T-helper 17 cell (primary cell): ENCODE data around the gene BRINP1. TPM values are rescaled to one million over a fixed set of nuclear protein-coding genes. Genes with fewer than 3 reads are reported as not detected.

ENCODE experiments used
- ATAC-seq: fragments of 150-1000 bp; cut with Tn5 transposase; 2 replicates; pipeline ENCODE4 v1.10.0; 2021; ENCODE audit warnings: mild to moderate bottlenecking, moderate library complexity
- DNase-seq, 3 donors: peaks; one replicate each; pipeline versions ENCODE4 v3.0.0 to v3.0.0-alpha.2; 2020 to 2021
- H3K9me3 ChIP-seq: one replicate; pipeline ENCODE4 v1.7.0; 2013; ENCODE audit warnings: low read length, mild to moderate bottlenecking; ENCODE audit not compliant: control insufficient read depth, poor library complexity, severe bottlenecking
- H3K27ac Mint-ChIP-seq: one replicate; pipeline ENCODE4 v1.8.0; 2022; ENCODE audit warnings: mild to moderate bottlenecking, moderate library complexity, mixed read lengths
- H3K27me3 Mint-ChIP-seq: one replicate; pipeline ENCODE4 v1.8.0; 2022; ENCODE audit warnings: mixed read lengths
- H3K36me3 Mint-ChIP-seq: one replicate; pipeline ENCODE4 v1.8.0; 2022; ENCODE audit warnings: low read depth, mixed read lengths
- H3K4me1 Mint-ChIP-seq: one replicate; pipeline ENCODE4 v1.8.0; 2022; ENCODE audit warnings: mild to moderate bottlenecking, mixed read lengths
- H3K4me3 Mint-ChIP-seq: one replicate; pipeline ENCODE4 v1.8.0; 2022; ENCODE audit warnings: mild to moderate bottlenecking, moderate library complexity, mixed read lengths
- total RNA-seq, 4 donors: library from RNA in 2 of 4; stranded (reverse) in 2 of 4; gene quantifications; one replicate each; pipeline ENCODE4 v1.2.3 and lab custom pipeline; 2022 to 2026

The BRINP1 gene
- total RNA-seq, 2 donors from 2014 or later = not detected

- Mint-ChIP-seq H3K4me1 (no peaks in the 10 kb centered on the region), H3K36me3 (no peaks in the 10 kb centered on the region), H3K27ac (no peak overlapping the region), H3K4me3 (no peak overlapping the region), H3K27me3 (no peaks in the 10 kb centered on the region)
- H3K9me3 ChIP-seq = no peaks in the 10 kb centered on the region
- no peak for DNase-seq
- ATAC-seq = no peak
These were observed 36.7 kb downstream of the BRINP1 start for GRCh38 chr9:119332522-119332921.

- no peaks in the 10 kb centered on the region for H3K4me1 Mint-ChIP-seq
These were observed 47.1 kb downstream of the BRINP1 start for GRCh38 chr9:119322184-119322583.

DNA sequence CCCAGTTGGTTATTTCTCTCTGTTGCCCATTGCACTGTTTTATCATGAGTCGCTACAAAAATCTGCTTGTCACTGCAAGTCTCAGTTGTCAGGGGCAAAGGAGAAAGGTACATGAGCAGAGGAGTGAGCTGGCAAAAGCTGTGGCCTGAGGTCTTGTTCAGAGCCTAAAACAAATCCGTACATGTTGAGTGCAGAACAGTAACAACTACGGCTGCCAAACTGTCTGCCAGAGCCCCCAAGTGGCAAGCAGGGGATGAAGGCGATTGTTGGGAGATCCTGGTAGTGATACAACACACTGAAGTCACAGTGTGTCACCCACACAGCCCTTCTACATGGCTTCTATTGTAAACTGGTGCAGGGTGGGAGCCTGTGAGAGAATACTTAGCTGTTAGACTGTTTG lies 50.9 kb downstream of the BRINP1 start:
- no peaks in the 10 kb centered on the region for H3K36me3 Mint-ChIP-seq
- DNase-seq (no peak), ATAC-seq (no peak)
- no peak overlapping the region for H3K4me3 Mint-ChIP-seq
- no peaks in the 10 kb centered on the region for H3K4me1 Mint-ChIP-seq
- H3K9me3 ChIP-seq = no peaks in the 10 kb centered on the region
- no peaks in the 10 kb centered on the region for H3K27me3 Mint-ChIP-seq
- H3K27ac Mint-ChIP-seq = no peak overlapping the region

More at GRCh38 chr9:119322184-119322583, 47.1 kb downstream of the BRINP1 start:
- H3K27ac Mint-ChIP-seq = no peak overlapping the region
- ATAC-seq (no peak), DNase-seq (no peak)
- no peaks in the 10 kb centered on the region for H3K27me3 Mint-ChIP-seq
- H3K9me3 ChIP-seq = no peaks in the 10 kb centered on the region
- H3K4me3 Mint-ChIP-seq = no peak overlapping the region
- H3K36me3 Mint-ChIP-seq = no peaks in the 10 kb centered on the region

DNA sequence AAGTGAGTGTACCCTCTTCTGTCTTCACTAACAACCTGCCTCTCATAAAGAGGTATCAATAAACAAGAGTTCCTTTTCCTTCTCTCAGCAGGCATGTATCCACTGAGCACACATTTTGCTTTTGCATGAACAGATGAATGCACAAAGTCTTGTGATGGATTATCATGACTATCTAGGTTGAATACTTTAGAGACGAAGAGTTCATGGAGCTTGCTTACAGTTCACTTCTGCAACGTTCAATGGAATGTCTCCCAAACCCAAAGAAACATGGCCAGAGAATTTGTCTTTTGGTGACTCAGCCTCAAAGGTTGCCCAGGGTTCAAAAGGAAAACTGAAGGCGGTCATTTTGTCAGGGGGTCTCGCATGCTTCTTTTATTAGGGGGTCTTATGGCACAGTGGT lies 55.4 kb downstream of the BRINP1 start:
- Mint-ChIP-seq H3K36me3 (no peaks in the 10 kb centered on the region), H3K4me1 (no peaks in the 10 kb centered on the region), H3K4me3 (no peak overlapping the region), H3K27me3 (no peaks in the 10 kb centered on the region), H3K27ac (no peak overlapping the region)
- no peak for DNase-seq
- no peaks in the 10 kb centered on the region for H3K9me3 ChIP-seq
- ATAC-seq = no peak

DNA sequence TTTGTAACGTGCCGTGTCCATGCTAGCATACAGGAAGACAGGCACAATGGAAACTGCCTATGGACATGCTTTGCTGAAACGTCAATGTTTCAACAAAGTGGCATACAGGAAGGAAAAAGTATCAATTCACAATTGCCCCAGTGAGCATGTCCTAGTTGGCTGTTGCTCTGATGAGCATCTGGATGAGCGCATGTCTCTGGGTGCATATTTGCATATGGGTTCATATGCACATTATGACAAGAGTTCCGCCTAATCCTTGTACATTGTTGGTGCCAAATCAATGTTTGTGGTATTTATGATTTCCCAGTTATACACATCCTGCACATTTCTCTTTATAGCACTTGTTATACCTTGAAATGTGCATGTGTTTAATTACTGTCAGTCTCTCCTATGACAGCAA lies 58.5 kb downstream of the BRINP1 start:
- ATAC-seq (no peak), DNase-seq (no peak)
- no peaks in the 10 kb centered on the region for H3K4me1 Mint-ChIP-seq
- no peaks in the 10 kb centered on the region for H3K27me3 Mint-ChIP-seq
- H3K27ac Mint-ChIP-seq = no peak overlapping the region
- H3K9me3 ChIP-seq = no peaks in the 10 kb centered on the region
- H3K4me3 Mint-ChIP-seq = no peak overlapping the region
- H3K36me3 Mint-ChIP-seq = no peaks in the 10 kb centered on the region

DNA sequence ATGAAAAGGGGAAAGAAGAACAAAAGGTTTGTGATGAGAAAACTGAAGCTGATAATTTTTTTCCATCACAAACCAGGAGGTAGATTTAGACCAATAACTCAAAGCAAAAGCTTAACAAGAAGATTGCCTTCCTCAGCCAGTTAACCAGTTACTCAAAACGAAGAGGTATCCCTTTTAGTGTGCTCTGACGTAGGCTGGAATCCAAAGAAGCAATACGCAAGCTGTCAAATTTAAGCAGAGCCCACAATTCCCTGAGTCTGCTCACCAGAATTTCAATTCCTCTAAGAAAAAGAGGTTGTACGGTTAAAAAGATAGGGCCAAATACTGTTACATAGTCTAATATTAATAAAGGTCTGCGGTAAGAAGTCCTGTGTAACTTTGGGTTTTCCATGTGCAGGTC lies 61.8 kb downstream of the BRINP1 start:
- no peaks in the 10 kb centered on the region for H3K4me1 Mint-ChIP-seq
- ATAC-seq = no peak
- H3K4me3 Mint-ChIP-seq = no peak overlapping the region
- no peak overlapping the region for H3K27ac Mint-ChIP-seq
- H3K27me3 Mint-ChIP-seq = no peaks in the 10 kb centered on the region
- DNase-seq = no peak
- no peaks in the 10 kb centered on the region for H3K9me3 ChIP-seq
- no peaks in the 10 kb centered on the region for H3K36me3 Mint-ChIP-seq

GRCh38 chr9:119304555-119304954 lies 64.7 kb downstream of the BRINP1 start:
- Mint-ChIP-seq H3K4me3 (no peak overlapping the region), H3K4me1 (no peaks in the 10 kb centered on the region), H3K36me3 (no peaks in the 10 kb centered on the region)

DNA sequence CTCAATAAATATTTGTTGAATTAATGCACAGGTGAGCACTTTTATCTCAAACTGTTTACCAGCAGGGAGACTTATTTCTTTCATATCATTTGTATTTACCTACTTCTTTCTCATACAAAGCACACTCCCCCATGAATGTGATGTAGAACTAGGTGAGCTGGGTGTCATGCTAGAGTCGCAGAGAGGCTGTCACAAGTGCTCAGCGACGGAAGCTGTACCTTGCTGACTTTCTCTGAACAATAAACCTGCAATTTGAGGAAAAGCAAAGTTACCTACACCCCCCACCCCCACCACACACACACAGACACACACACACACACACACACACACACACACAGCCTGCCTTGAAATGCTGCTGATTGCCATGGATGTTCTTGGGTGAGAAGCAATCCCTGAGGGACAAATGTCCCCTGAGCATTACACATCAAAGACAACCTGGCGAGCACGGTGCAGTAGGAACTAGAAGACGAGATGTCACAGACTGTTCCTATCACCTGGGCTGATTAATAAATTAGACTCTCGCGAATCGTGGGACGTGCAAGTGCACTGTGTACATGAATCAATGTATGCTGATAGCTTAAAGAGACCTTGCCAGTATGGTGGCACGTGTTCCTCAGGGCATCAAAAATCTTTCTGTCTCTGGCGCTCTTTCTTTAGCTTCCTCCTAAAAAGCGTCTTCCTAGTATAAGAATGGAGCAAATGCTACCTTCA lies 66.1 kb downstream of the BRINP1 start:
- ATAC-seq (no peak), DNase-seq (no peak)
- Mint-ChIP-seq H3K4me3 (no peak overlapping the region), H3K27ac (no peak overlapping the region), H3K27me3 (no peaks in the 10 kb centered on the region), H3K36me3 (no peaks in the 10 kb centered on the region), H3K4me1 (no peaks in the 10 kb centered on the region)
- no peaks in the 10 kb centered on the region for H3K9me3 ChIP-seq

More at GRCh38 chr9:119304555-119304954, 64.7 kb downstream of the BRINP1 start:
- no peak for DNase-seq
- Mint-ChIP-seq H3K27ac (no peak overlapping the region), H3K27me3 (no peaks in the 10 kb centered on the region)
- no peak for ATAC-seq
- H3K9me3 ChIP-seq = no peaks in the 10 kb centered on the region

- Mint-ChIP-seq H3K27ac (no peak overlapping the region), H3K36me3 (no peaks in the 10 kb centered on the region), H3K27me3 (no peaks in the 10 kb centered on the region), H3K4me1 (no peaks in the 10 kb centered on the region), H3K4me3 (no peak overlapping the region)
- no peak for ATAC-seq
- H3K9me3 ChIP-seq = no peaks in the 10 kb centered on the region
- DNase-seq = no peak
These were observed 71.0 kb downstream of the BRINP1 start for GRCh38 chr9:119298076-119298853.

- no peak overlapping the region for H3K4me3 Mint-ChIP-seq
- no peak for ATAC-seq
- H3K9me3 ChIP-seq = no peaks in the 10 kb centered on the region
- no peaks in the 10 kb centered on the region for H3K27me3 Mint-ChIP-seq
- no peaks in the 10 kb centered on the region for H3K4me1 Mint-ChIP-seq
- no peak for DNase-seq
- H3K36me3 Mint-ChIP-seq = no peaks in the 10 kb centered on the region
- H3K27ac Mint-ChIP-seq = no peak overlapping the region
These were observed 77.7 kb downstream of the BRINP1 start for GRCh38 chr9:119291554-119291953.

DNA sequence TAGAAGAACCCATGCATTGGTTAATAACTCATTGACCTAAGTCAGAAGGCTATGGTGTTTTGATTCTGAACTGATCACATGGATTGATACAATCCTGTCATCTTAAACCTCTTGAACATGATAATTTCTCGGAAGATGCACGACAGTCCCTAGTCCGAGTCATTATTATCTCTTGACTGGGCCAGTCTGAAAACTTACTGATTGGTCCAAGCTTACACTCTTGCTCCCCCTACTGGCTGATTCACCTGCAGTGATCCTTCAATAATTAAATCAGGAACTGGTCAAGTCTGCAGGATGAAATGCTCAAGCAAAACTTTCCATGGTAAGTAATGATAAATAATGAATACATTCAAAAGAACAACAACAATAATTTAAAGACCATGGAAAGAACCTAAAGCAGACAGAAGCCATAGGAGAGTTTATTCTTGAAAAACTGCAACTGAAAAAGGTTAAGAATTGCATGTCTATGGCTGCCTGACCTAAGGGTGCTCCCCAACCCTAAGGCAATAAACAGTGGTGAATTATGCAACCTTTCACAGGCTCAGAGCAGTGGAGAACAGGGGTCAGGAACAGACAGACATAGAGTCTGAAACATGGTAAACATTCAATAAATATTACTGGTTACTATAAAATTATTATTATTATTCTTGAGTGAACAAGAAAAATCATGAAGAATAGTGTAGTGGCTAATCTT lies 79.3 kb downstream of the BRINP1 start:
- no peaks in the 10 kb centered on the region for H3K9me3 ChIP-seq
- DNase-seq = no peak
- no peaks in the 10 kb centered on the region for H3K4me1 Mint-ChIP-seq
- H3K27ac Mint-ChIP-seq = no peak overlapping the region
- no peak overlapping the region for H3K4me3 Mint-ChIP-seq
- no peak for ATAC-seq
- H3K27me3 Mint-ChIP-seq = no peaks in the 10 kb centered on the region
- H3K36me3 Mint-ChIP-seq = no peaks in the 10 kb centered on the region

DNA sequence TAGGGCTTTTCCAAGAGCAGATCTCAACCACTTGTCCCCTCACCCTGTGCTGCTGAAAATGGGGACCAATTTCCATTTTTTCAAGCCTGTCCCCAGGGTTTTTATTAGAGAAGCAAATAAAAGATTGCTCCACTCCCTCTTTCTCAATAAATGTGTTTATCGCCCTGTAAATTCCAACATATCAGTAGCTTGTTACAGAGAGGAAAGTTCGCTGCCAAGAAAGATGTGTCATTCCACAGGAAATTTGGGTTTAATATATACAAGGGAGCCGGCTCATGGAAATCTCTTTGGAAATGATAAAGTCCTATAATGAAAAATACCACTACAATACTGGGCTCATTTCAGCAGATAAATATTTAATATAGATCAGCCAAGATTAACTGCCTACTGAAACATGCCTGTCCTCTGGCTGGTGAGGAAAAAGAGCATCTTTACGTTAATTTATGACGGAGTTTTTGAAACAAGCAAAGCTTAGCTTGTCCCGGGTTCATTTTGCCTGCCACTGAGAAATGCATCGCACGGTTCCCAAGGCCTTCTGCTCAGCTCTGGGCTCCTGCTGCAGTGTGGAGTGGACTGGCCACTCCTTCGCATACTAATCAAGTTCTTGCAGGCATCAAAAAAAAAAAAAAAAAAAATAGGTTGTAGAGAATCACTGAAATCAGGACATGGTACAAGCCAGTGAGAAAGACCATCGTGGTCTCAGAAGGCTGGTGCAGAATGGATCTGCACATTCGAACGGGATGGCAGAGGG lies 84.5 kb downstream of the BRINP1 start:
- no peaks in the 10 kb centered on the region for H3K9me3 ChIP-seq
- H3K4me1 Mint-ChIP-seq = no peaks in the 10 kb centered on the region
- ATAC-seq (no peak), DNase-seq (no peak)
- no peaks in the 10 kb centered on the region for H3K36me3 Mint-ChIP-seq
- H3K4me3 Mint-ChIP-seq = no peak overlapping the region
- no peak overlapping the region for H3K27ac Mint-ChIP-seq
- H3K27me3 Mint-ChIP-seq = peaks cover 6% of the 10 kb centered on the region

DNA sequence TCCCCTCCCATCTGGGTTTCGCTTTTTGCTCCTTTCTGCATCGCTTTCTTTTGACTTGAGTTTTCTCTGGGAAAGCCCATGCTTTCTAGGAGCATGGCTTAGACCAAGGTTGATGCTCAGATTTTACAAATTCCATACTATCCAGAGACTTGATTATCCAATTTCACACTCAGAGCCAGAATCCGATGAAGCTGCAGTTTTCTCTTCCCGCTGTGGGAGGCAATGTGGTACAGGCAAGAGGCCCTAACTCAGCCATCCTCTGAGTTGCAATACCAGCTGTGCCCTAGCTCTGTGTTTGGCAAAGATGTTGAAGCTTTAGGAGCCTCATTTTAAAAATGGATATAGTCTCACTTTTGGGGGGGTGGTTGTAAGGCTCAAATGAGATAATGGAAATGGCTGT lies 85.1 kb downstream of the BRINP1 start:
- no peak for DNase-seq
- no peaks in the 10 kb centered on the region for H3K9me3 ChIP-seq
- H3K27ac Mint-ChIP-seq = no peak overlapping the region
- peaks cover 6% of the 10 kb centered on the region for H3K27me3 Mint-ChIP-seq
- no peak overlapping the region for H3K4me3 Mint-ChIP-seq
- H3K36me3 Mint-ChIP-seq = no peaks in the 10 kb centered on the region
- ATAC-seq = no peak
- H3K4me1 Mint-ChIP-seq = no peaks in the 10 kb centered on the region
